Suprapubic skin (tissue), 4 donors: Measurements from ENCODE around the gene UMAD1. TPM values are rescaled to one million over a fixed set of nuclear protein-coding genes. Genes with fewer than 3 reads are reported as not detected.

ENCODE experiments used
- DNase-seq, 2 donors: peaks; one replicate each; pipeline ENCODE4 v3.0.0-alpha.2; 2019; ENCODE audit warnings: low spot score in 2 of 2
- H3K27ac ChIP-seq: fragments of 200-600 bp; sonication (generic); one replicate; pipeline ENCODE4 v1.5.1; 2019
- H3K27me3 ChIP-seq: fragments of 200-600 bp; sonication (generic); one replicate; pipeline ENCODE4 v1.5.1; 2019
- H3K36me3 ChIP-seq: fragments of 200-600 bp; sonication (generic); one replicate; pipeline ENCODE4 v1.5.1; 2019
- H3K4me1 ChIP-seq: fragments of 200-600 bp; sonication (generic); one replicate; pipeline ENCODE4 v1.5.1; 2019
- H3K4me3 ChIP-seq: fragments of 200-600 bp; sonication (generic); one replicate; pipeline ENCODE4 v1.5.1; 2019; ENCODE audit warnings: mild to moderate bottlenecking
- H3K9me3 ChIP-seq: fragments of 200-600 bp; sonication (generic); one replicate; pipeline ENCODE4 v1.5.1; 2019
- CTCF ChIP-seq, 2 donors: fragments of 200-600 bp in 1 of 2; fragments of 450-650 bp in 1 of 2; sonication (generic) in 1 of 2; IDR thresholded peaks; one replicate each; pipeline ENCODE4 v1.5.1; 2016 to 2019; ENCODE audit warnings: antibody characterized with exemption in 2 of 2, mild to moderate bottlenecking in 1 of 2, moderate library complexity in 1 of 2
- EP300 ChIP-seq: sonication (generic); formaldehyde crosslinking; IDR thresholded peaks from one replicate; pipeline ENCODE4 v1.6.1; 2017; ENCODE audit warnings: antibody characterized with exemption
- POLR2A ChIP-seq, 2 donors: fragments of 450-650 bp; IDR thresholded peaks; one replicate each; pipeline ENCODE4 v1.6.1; 2017; ENCODE audit warnings: antibody characterized with exemption in 2 of 2, mild to moderate bottlenecking in 2 of 2, moderate library complexity in 2 of 2
- POLR2AphosphoS5 ChIP-seq, 3 donors: sonication (generic); formaldehyde crosslinking; IDR thresholded peaks; one replicate each; pipeline ENCODE4 v1.6.1; 2017; ENCODE audit warnings: antibody characterized with exemption in 3 of 3
- WGBS: methylation state at CpG from one replicate; pipeline ENCODE4 v1.1.5; 2018; 5-methylcytosine and 5-hydroxymethylcytosine counted together
- total RNA-seq, 4 donors: library from RNA; depleted of rRNA; stranded (reverse); fragments of >200 nt; gene quantifications; one replicate each; pipeline ENCODE4 v1.1.0, GENCODE V29; 2016

Gene UMAD1
- total RNA-seq, 4 donors from 2014 or later = 9.3 to 28.9 (median 17.7) TPM

- no peaks in the 10 kb centered on the region for H3K9me3 ChIP-seq
- H3K4me3 ChIP-seq = no peak overlapping the region
- no peak for DNase-seq
- H3K27ac ChIP-seq = no peak overlapping the region
- H3K36me3 ChIP-seq = no peaks in the 10 kb centered on the region
- H3K4me1 ChIP-seq = no peaks in the 10 kb centered on the region
- H3K27me3 ChIP-seq = no peaks in the 10 kb centered on the region
- 85% methylated on average over 2 of the region's 2 CpGs for WGBS
- TF ChIP-seq CTCF (IDR thresholded peaks at IDR 0.05) (no peak), POLR2A (IDR thresholded peaks at IDR 0.05) (no peak)
These were observed 221.8 kb downstream of the UMAD1 start for GRCh38 chr7:7862393-7862792.

- Histone ChIP-seq H3K4me1 (no peaks in the 10 kb centered on the region), H3K36me3 (no peaks in the 10 kb centered on the region), H3K9me3 (no peaks in the 10 kb centered on the region), H3K27me3 (no peaks in the 10 kb centered on the region), H3K27ac (no peak overlapping the region), H3K4me3 (no peak overlapping the region)
- WGBS = 55% methylated on average over 10 of the region's 10 CpGs
- DNase-seq = no peak
- TF ChIP-seq POLR2AphosphoS5 (IDR thresholded peaks at IDR 0.05) (no peak), CTCF (IDR thresholded peaks at IDR 0.05) (no peak), POLR2A (IDR thresholded peaks at IDR 0.05) (no peak), EP300 (no peak)
These were observed 227.5 kb downstream of the UMAD1 start for GRCh38 chr7:7867846-7868571.

- TF ChIP-seq POLR2AphosphoS5 (IDR thresholded peaks at IDR 0.05) (no peak), POLR2A (IDR thresholded peaks at IDR 0.05) (no peak), EP300 (no peak), CTCF (IDR thresholded peaks at IDR 0.05) (no peak)
- DNase-seq = no peak
- no peaks in the 10 kb centered on the region for H3K9me3 ChIP-seq
- WGBS = 59% methylated on average over 1 of the region's 1 CpG
- H3K27ac ChIP-seq = no peak overlapping the region
- H3K4me3 ChIP-seq = no peak overlapping the region
- H3K36me3 ChIP-seq = no peaks in the 10 kb centered on the region
- H3K4me1 ChIP-seq = no peaks in the 10 kb centered on the region
- H3K27me3 ChIP-seq = no peaks in the 10 kb centered on the region
These were observed 228.0 kb downstream of the UMAD1 start for GRCh38 chr7:7868572-7868899.

GRCh38 chr7:7869036-7869435 is 228.5 kb downstream of the UMAD1 start:
- H3K27ac ChIP-seq = no peak overlapping the region
- no peaks in the 10 kb centered on the region for H3K9me3 ChIP-seq
- H3K36me3 ChIP-seq = no peaks in the 10 kb centered on the region
- H3K4me3 ChIP-seq = no peak overlapping the region
- DNase-seq = no peak
- 23% methylated on average over 1 of the region's 1 CpG for WGBS
- TF ChIP-seq CTCF (IDR thresholded peaks at IDR 0.05) = no peak
- TF ChIP-seq EP300 = no peak
- TF ChIP-seq POLR2AphosphoS5 (IDR thresholded peaks at IDR 0.05) = no peak
- TF ChIP-seq POLR2A (IDR thresholded peaks at IDR 0.05) = no peak
- H3K27me3 ChIP-seq = no peaks in the 10 kb centered on the region
- no peaks in the 10 kb centered on the region for H3K4me1 ChIP-seq

GRCh38 chr7:7869651-7870050 is 229.1 kb downstream of the UMAD1 start:
- 88% methylated on average over 3 of the region's 3 CpGs for WGBS
- Histone ChIP-seq H3K4me3 (no peak overlapping the region), H3K9me3 (no peaks in the 10 kb centered on the region), H3K27me3 (no peaks in the 10 kb centered on the region), H3K4me1 (no peaks in the 10 kb centered on the region), H3K36me3 (no peaks in the 10 kb centered on the region), H3K27ac (no peak overlapping the region)
- DNase-seq = no peak
- TF ChIP-seq EP300 = no peak
- no peak for TF ChIP-seq POLR2A (IDR thresholded peaks at IDR 0.05)
- no peak for TF ChIP-seq CTCF (IDR thresholded peaks at IDR 0.05)
- no peak for TF ChIP-seq POLR2AphosphoS5 (IDR thresholded peaks at IDR 0.05)
